Activated CD8-positive, alpha-beta memory T cell treated with anti-CD3 and anti-CD28 coated beads, Interleukin-2, amount 50 U/mL, for 1 hour (primary cell): ENCODE data around the gene HAP1.
"Not testable (repeated sequence)": the region's sequence is repeated elsewhere in the genome, so short reads cannot be mapped to it uniquely, and the experiment has no call there.

Source experiments
- DNase-seq: peaks from one replicate; pipeline ENCODE4 v3.0.0-alpha.2; 2020; ENCODE audit errors: extremely low read depth

HAP1 gene

GRCh38 chr17:41724476-41725050 is 9.9 kb downstream of the HAP1 start:
- DNase-seq = no peak

- no peak for DNase-seq
Observed at GRCh38 chr17:41723801-41724475, 10.5 kb downstream of the HAP1 start.

GRCh38 chr17:41722231-41722630 is 12.2 kb downstream of the HAP1 start:
- no peak for DNase-seq

- no peak for DNase-seq
Observed at GRCh38 chr17:41718287-41718645, 16.2 kb downstream of the HAP1 start.

- no peak for DNase-seq
Observed at GRCh38 chr17:41717408-41718286, 16.8 kb downstream of the HAP1 start.

- DNase-seq = no peak
Observed at GRCh38 chr17:41711669-41712400, 22.6 kb downstream of the HAP1 start, which contains the start of gene GAST. TSS of gene GAST (plus strand) at chr17:41712331. CDS start at chr17:41715437, 3,106 bp downstream.

GRCh38 chr17:41710472-41711090 is 23.9 kb downstream of the HAP1 start:
- no peak for DNase-seq

GRCh38 chr17:41707803-41708669 is 26.4 kb downstream of the HAP1 start:
- DNase-seq = no peak

- DNase-seq = no peak
Observed at GRCh38 chr17:41705271-41705991, 29.0 kb downstream of the HAP1 start.

- no peak for DNase-seq
Observed at GRCh38 chr17:41702712-41703111, 31.7 kb downstream of the HAP1 start.

GRCh38 chr17:41700843-41701242 is 33.6 kb downstream of the HAP1 start:
- not testable (repeated sequence) for DNase-seq

GRCh38 chr17:41697122-41697962 is 37.1 kb downstream of the HAP1 start:
- no peak for DNase-seq

GRCh38 chr17:41695954-41696757 is 38.3 kb downstream of the HAP1 start:
- DNase-seq = peak; percentile 65

GRCh38 chr17:41695134-41695661 is 39.2 kb downstream of the HAP1 start:
- no peak for DNase-seq

- DNase-seq = no peak
Observed at GRCh38 chr17:41692722-41693521, 41.5 kb downstream of the HAP1 start.

- DNase-seq = no peak
Observed at GRCh38 chr17:41691031-41691777, 43.2 kb downstream of the HAP1 start.
